ENCODE results near the gene TRIOBP. TPM values are rescaled to one million over a fixed set of nuclear protein-coding genes. Genes with fewer than 3 reads are reported as not detected.

The TRIOBP gene
- total RNA-seq, 1 donor from 2014 or later = 85.0 TPM

DNA sequence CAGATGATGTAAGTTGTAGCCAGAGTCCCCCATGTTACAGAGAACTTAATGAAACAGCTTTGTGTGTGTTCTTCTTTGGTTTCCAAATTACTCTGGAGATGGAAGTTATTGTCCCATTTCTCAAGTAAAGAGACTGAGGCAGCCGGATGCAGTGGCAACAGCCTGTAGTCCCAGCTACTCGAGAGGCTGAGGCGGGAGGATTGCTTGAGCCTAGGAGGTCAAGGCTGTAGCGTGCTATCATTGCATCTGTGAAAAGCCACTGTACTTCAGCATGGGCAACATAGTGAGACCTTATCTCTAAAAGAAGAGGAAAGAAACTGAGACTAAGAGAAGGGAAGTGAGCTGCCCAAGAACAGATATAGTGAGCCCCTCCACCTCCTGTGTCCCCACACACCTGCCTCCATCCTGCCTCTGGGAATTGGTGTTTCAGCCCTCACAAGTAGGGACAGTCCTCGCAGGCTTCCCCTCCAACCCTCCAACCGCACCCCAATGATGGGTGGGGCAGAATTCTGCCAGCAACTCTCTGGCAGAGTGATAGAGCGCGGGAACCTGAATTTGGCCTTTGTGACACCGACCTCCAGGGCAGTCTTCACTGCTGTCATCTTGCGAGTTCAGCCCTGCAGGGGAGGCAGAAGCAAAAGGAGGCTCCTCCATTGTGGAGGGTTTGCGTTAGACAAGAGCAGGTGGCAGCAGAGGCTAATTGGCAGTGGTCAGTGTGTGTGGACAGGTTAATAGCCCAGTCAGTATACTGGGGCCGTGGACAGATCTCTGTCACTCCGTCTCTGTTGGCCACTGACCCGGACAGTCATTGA, 36.7 kb upstream of the TRIOBP start:
- H3K27ac ChIP-seq = no peak overlapping the region
- ATAC-seq (no peak), DNase-seq (no peak)
- no peaks in the 10 kb centered on the region for H3K27me3 ChIP-seq
- TF ChIP-seq, protein P1, sequence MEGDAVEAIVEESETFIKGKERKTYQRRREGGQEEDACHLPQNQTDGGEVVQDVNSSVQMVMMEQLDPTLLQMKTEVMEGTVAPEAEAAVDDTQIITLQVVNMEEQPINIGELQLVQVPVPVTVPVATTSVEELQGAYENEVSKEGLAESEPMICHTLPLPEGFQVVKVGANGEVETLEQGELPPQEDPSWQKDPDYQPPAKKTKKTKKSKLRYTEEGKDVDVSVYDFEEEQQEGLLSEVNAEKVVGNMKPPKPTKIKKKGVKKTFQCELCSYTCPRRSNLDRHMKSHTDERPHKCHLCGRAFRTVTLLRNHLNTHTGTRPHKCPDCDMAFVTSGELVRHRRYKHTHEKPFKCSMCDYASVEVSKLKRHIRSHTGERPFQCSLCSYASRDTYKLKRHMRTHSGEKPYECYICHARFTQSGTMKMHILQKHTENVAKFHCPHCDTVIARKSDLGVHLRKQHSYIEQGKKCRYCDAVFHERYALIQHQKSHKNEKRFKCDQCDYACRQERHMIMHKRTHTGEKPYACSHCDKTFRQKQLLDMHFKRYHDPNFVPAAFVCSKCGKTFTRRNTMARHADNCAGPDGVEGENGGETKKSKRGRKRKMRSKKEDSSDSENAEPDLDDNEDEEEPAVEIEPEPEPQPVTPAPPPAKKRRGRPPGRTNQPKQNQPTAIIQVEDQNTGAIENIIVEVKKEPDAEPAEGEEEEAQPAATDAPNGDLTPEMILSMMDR (IDR thresholded peaks at IDR 0.05) = no peak
- no peaks in the 10 kb centered on the region for H3K9me3 ChIP-seq
- peaks cover 32% of the 10 kb centered on the region for H3K4me1 ChIP-seq
- H3K36me3 ChIP-seq = no peaks in the 10 kb centered on the region
- intact Hi-C loops (cut with DNase I) = no loop called here
- peak overlapping the region; percentile 59 for H3K4me3 ChIP-seq

GRCh38 chr22:37660709-37661045, 36.2 kb upstream of the TRIOBP start:
- Histone ChIP-seq H3K4me3 (no peak overlapping the region), H3K27ac (no peak overlapping the region), H3K27me3 (no peaks in the 10 kb centered on the region), H3K4me1 (peaks cover 32% of the 10 kb centered on the region), H3K36me3 (peaks cover 2% of the 10 kb centered on the region), H3K9me3 (no peaks in the 10 kb centered on the region)
- intact Hi-C loops (cut with DNase I) = no loop called here
- DNase-seq (no peak), ATAC-seq (no peak)
- TF ChIP-seq, protein P1 (IDR thresholded peaks at IDR 0.05) = no peak

DNA sequence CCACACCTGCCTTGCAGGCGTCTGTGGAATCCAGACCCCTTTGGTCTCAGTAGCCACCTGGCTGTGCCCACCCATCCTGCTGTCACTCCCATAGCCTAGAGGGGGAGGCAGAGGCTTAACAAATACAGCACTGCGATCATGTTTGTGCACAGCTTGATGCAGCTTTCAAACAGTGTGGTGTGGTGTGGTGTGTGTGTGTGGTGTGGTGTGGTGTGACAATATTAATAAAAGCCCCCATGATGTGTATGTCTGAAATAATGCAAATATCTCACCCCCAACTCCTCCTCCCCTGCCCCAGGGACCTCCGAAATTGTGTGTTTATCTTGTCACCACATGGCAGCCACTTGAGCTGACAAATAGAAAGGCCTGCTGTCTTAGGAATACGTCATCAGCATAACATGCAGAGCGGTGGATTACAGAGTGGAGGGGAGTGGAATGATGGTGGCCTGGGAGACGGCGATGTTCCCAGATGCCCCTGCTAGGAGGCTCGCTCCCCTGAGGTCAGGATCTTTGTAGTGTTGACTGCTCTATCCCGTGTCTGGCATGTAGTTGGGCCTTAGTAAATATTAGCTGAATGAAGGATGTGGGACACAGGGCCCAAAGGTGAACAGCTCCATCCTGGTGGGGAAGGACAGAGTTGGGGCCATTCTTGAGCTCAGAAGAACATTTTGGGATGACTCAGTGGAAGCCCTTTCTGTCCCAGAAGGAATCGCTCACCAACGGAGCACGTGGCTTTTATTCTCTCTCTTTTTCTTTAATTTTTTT, 35.5 kb upstream of the TRIOBP start:
- Histone ChIP-seq H3K9me3 (no peaks in the 10 kb centered on the region), H3K4me3 (no peak overlapping the region), H3K36me3 (peaks cover 9% of the 10 kb centered on the region), H3K4me1 (peaks cover 32% of the 10 kb centered on the region), H3K27ac (no peak overlapping the region), H3K27me3 (no peaks in the 10 kb centered on the region)
- no peak for DNase-seq
- intact Hi-C loops (cut with DNase I) = no loop called here
- TF ChIP-seq, protein P1 (IDR thresholded peaks at IDR 0.05) = peak; percentile 32
- no peak for ATAC-seq

GRCh38 chr22:37662039-37662438, 34.8 kb upstream of the TRIOBP start:
- Histone ChIP-seq H3K27me3 (no peaks in the 10 kb centered on the region), H3K27ac (no peak overlapping the region), H3K4me3 (no peak overlapping the region), H3K4me1 (peaks cover 32% of the 10 kb centered on the region), H3K9me3 (no peaks in the 10 kb centered on the region), H3K36me3 (peaks cover 15% of the 10 kb centered on the region)
- ATAC-seq = no peak
- TF ChIP-seq, protein P1 (IDR thresholded peaks at IDR 0.05) = no peak
- intact Hi-C loops (cut with DNase I) = no loop called here
- no peak for DNase-seq

DNA sequence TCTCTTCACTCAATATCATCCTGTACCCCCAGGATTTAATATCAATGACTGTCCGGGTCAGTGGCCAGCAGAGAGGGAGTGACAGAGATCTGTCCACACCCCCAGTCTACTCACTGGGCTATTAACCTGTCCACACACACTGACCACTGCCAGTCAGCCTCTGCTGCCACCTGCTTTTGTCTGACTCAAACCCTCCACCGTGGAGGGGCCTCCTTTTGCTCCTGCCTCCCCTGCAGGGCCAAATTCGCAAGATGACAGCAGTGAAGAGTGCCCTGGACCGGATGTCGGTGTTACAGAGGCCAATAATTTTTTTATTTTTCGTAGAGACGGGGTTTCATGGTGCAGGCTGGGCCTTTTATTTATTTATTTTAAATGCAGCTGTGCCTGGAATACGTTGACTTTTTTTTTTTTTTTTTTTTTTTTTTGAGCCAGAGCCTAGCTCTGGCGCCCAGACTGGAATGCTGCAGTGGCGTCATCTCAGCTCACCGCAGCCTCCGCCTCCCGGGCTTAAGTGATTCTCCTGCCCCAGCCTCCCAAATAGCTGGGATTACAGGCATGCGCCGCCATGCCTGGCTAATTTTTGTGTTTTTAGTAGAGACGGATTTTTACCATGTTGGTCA, 33.2 kb upstream of the TRIOBP start:
- peaks cover 15% of the 10 kb centered on the region for H3K36me3 ChIP-seq
- no peak overlapping the region for H3K4me3 ChIP-seq
- no peaks in the 10 kb centered on the region for H3K27me3 ChIP-seq
- H3K27ac ChIP-seq = no peak overlapping the region
- H3K4me1 ChIP-seq = peaks cover 26% of the 10 kb centered on the region
- TF ChIP-seq, protein P1 (IDR thresholded peaks at IDR 0.05) = no peak
- intact Hi-C loops (cut with DNase I) = no loop called here
- DNase-seq (no peak), ATAC-seq (no peak)
- no peaks in the 10 kb centered on the region for H3K9me3 ChIP-seq
